IPS-18a (cell line): Measurements from ENCODE around the gene HSPB7.
A peak's percentile ranks its signal among the peaks of the same experiment; 100 is the strongest.
"Not testable (repeated sequence)": the region's sequence is repeated elsewhere in the genome, so short reads cannot be mapped to it uniquely, and the experiment has no call there.

Experiments
- H3K27ac ChIP-seq: one replicate; pipeline ENCODE4 v1.5.1; 2013; ENCODE audit warnings: low read length
- H3K27me3 ChIP-seq: one replicate; pipeline ENCODE4 v1.6.1; 2013; ENCODE audit warnings: mild to moderate bottlenecking, low read length; ENCODE audit not compliant: control insufficient read depth, insufficient read depth
- H3K36me3 ChIP-seq: one replicate; pipeline ENCODE4 v1.6.1; 2013; ENCODE audit warnings: low read depth, low read length; ENCODE audit not compliant: control insufficient read depth
- H3K4me1 ChIP-seq: one replicate; pipeline ENCODE4 v1.6.1; 2013; ENCODE audit warnings: low read depth, low read length; ENCODE audit not compliant: control insufficient read depth
- H3K4me3 ChIP-seq: one replicate; pipeline ENCODE4 v1.5.1; 2013; ENCODE audit warnings: low read length
- H3K9ac ChIP-seq: one replicate; pipeline ENCODE4 v1.6.1; 2013; ENCODE audit warnings: mild to moderate bottlenecking, low read length, moderate library complexity
- H3K9me3 ChIP-seq: one replicate; pipeline ENCODE4 v1.6.1; 2013; ENCODE audit warnings: low read depth, low read length; ENCODE audit not compliant: control insufficient read depth

The HSPB7 gene

DNA sequence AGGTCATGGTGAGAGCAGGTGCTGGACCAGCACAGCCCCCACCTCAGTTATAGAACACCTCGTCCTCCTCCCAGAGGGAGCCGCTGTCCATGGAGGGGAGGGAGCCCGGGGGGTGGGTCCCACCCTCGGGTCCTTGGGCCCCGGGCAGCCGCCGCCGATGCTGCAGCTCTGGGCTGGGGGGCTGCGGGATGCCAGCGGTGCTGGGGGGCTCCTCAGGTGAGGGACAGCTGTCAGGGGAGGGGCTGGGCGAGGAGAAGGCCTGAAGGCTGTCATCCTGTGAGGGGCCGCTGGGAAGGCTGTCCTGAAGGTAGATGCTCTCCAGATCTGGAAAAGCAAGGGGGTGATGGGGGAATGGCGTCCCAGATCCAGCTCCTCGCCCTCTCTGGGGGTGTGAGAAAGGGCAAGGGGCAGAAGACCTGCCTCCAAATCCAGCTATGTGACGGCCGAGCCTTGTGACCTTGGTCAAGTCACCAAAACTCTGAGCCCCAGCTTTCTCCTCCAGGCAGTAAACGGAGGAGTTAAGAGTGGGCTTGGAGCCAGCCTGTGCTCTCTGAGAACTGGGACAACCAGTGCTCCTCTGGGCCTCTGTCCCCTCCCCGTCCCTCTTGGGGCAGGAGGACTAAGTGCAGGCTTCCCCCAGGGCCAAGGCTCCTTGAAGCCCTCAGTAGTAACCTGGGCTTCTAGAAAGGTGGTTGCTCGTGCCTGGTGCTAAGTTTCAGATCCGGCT is 40.7 kb upstream of the HSPB7 start:
- not testable (repeated sequence) for H3K4me1 ChIP-seq, H3K27ac ChIP-seq, H3K4me3 ChIP-seq, H3K9ac ChIP-seq, H3K9me3 ChIP-seq, H3K27me3 ChIP-seq, H3K36me3 ChIP-seq

DNA sequence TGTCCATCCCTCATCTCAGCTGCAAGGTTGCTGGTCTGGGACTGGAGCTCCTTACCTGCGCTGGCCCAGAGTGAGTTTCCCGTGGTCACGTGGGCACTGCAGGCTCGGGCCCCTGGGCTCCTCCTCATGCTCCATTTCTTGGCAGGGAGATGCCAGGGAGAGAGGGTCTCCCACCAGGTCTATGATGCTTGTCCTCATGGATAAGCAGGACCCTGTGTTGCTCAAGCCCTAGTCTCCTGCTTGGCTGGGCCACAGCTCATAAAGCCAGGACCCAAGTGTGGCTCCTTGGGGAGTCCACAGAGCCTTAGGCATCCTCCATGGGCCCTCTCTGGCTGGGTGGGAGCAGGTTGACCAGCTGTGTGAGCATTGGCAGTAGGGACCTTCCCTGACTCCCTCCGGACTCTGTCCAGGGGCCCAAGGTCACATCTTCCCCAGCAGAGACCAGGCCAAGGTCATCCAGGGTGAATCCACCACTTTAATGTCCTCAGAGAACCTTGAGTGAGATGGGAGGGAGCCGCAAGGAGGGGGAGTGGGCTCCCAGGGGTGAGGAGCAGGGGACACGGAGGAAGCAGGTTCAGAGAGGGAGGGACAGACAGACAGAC is 39.6 kb upstream of the HSPB7 start:
- not testable (repeated sequence) for H3K4me3 ChIP-seq, H3K9me3 ChIP-seq, H3K4me1 ChIP-seq, H3K36me3 ChIP-seq, H3K27ac ChIP-seq, H3K9ac ChIP-seq, H3K27me3 ChIP-seq

DNA sequence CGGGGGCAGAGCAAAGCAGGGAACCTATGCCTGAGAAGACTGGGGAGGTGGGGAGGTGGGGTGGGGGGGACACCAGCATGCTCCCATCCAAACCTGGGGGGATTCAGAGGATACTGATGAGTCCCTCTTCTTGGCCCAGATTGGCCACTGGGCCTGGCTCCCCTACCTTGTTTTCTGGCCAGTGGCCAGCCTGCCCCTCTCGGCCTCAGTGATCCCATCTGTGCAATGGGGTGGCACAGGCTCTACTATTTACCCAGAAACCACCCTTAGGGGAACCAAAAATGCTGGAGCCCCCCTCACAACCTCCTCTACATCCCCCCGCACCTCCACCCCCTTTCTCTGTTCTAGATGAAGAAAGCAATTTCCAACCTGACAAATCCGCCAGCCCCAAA is 38.7 kb upstream of the HSPB7 start:
- not testable (repeated sequence) for H3K27me3 ChIP-seq, H3K9ac ChIP-seq, H3K27ac ChIP-seq, H3K9me3 ChIP-seq, H3K4me1 ChIP-seq, H3K36me3 ChIP-seq, H3K4me3 ChIP-seq

DNA sequence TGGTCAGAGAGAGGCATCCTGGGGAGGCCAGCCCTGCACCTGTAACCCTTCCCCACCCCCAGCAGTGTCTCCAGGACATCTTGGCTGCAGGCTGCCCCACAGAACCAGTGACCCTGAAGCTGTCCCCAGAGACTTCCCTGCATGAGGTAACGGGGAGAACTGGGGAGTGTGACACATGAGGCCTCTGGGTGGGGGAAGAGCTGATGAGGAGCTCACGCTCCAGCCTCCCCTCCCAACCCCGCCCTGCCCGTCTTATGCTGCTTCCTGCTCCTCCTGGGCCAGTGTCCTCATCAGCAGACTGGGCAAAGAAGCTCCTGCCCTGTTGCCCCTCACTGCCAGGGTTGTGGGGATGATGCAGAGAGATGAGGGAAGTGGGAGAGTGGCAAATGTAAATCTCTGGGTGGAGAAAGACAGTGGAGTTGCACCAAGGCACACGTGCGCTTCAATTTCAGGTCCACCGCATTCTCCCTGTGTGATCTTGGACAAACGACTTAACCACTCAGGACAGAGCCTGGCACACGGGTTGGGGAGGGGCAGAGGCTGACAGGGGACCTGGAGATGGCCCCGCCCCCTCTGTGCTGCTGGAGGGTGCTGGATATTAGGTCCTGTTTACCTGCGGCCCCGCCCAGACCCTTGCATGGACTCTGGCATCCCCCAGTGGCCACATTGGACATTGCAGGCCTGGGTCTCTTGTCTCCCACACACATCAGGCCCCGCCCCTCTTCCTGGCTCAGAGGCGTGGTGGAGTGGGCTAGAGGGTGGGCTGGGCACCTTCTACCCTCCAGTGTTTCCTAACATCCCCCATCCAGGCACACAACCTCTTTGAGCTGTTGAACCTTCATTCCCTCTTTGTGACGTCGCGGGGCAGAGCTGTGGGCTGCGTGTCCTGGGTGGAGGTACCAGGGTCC is 38.0 kb upstream of the HSPB7 start:
- no peak overlapping the region for H3K4me3 ChIP-seq
- H3K4me1 ChIP-seq: no peaks in the 10 kb centered on the region
- H3K27me3 ChIP-seq: no peaks in the 10 kb centered on the region
- no peak overlapping the region for H3K27ac ChIP-seq
- H3K9me3 ChIP-seq: no peaks in the 10 kb centered on the region
- no peak overlapping the region for H3K9ac ChIP-seq
- H3K36me3 ChIP-seq: no peaks in the 10 kb centered on the region

DNA sequence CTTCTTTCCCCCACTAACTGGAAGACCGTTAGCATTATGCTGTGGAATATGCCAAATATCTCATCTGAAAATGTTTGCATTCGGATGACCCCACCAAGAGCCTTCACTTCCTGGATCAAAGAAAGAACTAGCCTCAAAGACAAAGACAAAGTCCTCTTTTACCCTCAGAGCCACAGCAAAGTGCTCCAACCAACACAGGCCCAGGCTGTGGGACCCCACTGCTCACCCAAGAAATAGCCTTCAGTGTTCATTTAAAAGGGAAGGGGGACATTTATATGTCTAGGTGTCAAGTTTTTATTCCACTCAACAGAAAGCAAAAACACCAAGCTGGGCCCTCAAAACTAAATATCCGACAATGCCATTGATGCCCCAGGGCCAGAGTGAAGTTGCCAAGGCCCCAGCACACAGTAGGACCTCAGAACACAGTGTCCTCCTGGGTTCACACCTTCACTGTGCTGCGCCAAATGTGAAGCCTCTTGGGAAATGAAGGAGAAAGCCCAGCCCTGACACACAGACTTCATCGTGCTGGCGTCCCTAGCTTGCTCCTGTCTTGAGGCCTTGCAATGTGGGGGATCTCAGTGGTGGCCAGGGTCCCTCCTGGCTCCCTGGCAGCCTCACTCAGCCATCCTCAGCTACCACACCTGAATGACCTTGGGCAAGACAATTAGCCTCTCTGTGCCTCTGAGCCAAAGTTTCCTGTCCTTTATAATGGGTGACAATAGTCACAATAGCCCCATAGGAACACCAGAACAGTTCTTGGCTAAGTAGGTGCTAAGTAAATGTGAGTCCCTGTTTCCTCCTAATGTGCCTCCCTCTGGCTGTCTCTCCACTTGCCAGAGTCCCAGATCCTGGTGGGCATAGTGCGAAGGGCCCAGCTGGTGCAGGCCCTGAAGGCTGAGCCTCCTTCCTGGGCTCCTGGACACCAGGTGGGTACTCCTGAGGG is 37.0 kb upstream of the HSPB7 start:
- Histone ChIP-seq H3K27me3 (no peaks in the 10 kb centered on the region), H3K9ac (no peak overlapping the region), H3K4me3 (no peak overlapping the region), H3K4me1 (peaks cover 5% of the 10 kb centered on the region), H3K27ac (no peak overlapping the region), H3K9me3 (no peaks in the 10 kb centered on the region), H3K36me3 (no peaks in the 10 kb centered on the region)

DNA sequence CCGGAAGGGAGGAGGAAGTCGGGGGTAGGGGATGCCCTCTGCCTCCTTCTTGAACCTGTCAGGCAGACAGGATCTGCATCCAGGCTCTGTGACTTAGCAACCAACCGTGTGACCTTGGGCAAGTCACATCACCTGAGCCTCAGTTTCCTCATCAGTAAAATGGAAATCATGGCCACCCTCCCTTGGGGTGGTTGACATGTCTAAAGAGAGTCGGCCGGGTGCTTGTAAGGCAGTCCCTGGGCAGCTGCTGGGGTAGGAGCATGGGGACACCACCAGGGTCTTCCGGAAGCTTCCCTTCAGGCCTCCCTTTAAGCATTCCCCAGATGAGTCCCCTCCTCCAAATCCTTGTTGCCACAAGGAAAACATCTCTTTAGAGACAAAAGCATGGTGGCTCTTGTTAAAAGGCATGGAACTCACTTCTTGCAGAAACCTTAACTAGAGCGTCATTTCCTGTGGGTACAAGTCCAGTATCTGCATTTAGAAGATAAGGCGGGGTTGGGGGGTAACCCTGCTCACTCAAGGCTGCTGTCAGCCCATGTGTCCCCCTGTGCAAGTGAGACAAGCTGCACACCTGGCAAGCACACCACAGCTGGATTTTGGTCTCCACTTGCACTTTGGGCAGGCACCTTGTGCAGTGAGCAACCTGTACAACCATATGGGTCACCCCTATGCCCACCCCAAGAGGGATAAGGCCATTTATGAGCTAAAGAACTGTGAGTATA is 36.1 kb upstream of the HSPB7 start:
- Histone ChIP-seq H3K27ac (no peak overlapping the region), H3K9me3 (no peaks in the 10 kb centered on the region), H3K4me3 (no peak overlapping the region), H3K27me3 (no peaks in the 10 kb centered on the region), H3K9ac (no peak overlapping the region), H3K36me3 (no peaks in the 10 kb centered on the region), H3K4me1 (peaks cover 10% of the 10 kb centered on the region)

DNA sequence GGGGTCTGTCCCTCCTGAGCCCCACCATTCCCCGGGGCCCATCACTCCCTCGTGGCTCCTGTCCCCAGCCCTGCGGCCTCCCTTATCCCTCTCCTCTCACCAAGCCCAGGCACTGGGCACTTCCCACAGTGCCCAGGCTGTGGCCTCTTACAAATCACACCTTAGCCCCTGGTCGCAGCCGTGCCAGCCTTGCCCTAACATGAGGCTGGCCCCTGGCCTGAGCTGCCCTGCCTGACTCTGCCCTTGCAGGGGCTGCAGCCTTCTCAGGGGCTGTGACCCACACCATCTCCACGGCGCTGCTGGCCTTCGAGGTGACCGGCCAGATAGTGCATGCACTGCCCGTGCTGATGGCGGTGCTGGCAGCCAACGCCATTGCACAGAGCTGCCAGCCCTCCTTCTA is 34.1 kb upstream of the HSPB7 start:
- not testable (repeated sequence) for H3K4me3 ChIP-seq, H3K27ac ChIP-seq, H3K36me3 ChIP-seq, H3K9me3 ChIP-seq, H3K27me3 ChIP-seq, H3K9ac ChIP-seq
- peaks cover 12% of the 10 kb centered on the region for H3K4me1 ChIP-seq

DNA sequence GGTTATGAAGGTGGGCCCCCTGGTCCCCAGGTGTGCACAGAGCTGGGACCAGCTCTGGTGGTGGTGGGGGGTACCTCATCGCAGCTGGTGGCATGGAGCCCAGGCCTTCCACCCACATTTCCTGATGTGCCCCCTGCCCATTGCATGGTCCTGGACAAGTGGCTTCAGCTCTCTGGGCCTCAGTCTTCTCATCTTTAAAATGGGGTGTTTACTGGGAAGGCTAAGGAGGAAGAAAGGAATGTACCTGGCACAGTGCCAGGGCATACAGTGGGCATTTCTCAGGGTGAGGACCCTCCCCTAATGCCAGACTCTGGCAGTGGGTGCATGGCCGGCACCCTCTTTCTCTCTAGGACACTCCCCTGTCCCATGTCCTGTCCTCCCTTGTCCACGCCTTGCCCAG is 33.2 kb upstream of the HSPB7 start:
- Histone ChIP-seq H3K4me3 (no peak overlapping the region), H3K27ac (no peak overlapping the region), H3K27me3 (peaks cover 6% of the 10 kb centered on the region), H3K9me3 (no peaks in the 10 kb centered on the region), H3K36me3 (no peaks in the 10 kb centered on the region), H3K9ac (no peak overlapping the region), H3K4me1 (peaks cover 12% of the 10 kb centered on the region)

DNA sequence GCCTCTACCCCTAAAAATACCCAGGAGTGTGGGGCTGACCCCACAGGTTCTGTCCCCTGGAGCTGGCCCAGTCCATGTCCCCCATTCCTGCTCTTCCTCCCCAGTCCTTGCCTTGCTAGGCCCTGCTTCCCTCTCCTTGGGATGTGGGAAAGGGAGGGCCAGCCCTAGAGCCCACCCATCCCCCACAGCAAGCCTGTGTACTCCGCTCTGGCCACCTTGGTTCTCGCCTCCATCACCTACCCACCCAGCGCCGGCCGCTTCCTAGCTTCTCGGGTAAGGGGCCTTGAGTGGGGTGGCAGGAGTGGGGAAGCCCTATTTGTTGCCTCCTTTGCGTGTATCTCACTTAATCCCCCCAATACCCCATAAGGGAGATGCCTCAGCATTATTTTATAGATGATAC is 32.5 kb upstream of the HSPB7 start:
- H3K36me3 ChIP-seq: no peaks in the 10 kb centered on the region
- no peak overlapping the region for H3K27ac ChIP-seq
- no peaks in the 10 kb centered on the region for H3K9me3 ChIP-seq
- no peak overlapping the region for H3K4me3 ChIP-seq
- H3K27me3 ChIP-seq: peaks cover 6% of the 10 kb centered on the region
- H3K9ac ChIP-seq: no peak overlapping the region
- H3K4me1 ChIP-seq: peaks cover 12% of the 10 kb centered on the region

DNA sequence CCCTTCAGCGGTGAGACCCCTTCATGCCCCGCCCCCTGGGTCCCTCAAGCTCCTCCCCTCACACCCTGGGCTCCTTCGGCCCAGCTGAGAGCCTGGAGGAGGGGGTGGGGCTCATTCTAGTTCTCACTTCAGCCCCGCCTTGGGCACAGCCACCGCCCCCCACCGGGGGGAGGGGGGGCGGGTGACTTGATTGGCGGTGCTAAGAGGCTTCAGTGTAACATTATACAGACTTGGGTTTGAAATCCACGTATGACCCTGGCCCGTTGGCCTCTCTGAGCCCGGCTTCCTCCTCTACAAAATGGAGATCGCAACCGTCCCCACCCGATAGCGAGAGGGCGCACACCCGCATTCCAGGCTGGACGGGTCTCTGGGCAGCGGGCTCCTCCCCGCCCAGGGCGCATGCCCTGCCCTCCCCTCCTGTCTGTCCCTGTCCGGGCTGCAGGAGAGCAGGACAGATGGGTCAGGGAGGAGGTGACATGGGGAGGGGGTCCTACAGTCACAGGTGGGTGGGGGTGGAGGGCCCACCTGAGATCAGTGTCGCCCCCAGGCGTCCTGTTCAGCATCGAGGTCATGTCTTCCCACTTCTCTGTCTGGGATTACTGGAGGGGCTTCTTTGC is 30.8 kb upstream of the HSPB7 start:
- Histone ChIP-seq H3K4me1 (peaks cover 12% of the 10 kb centered on the region), H3K9ac (peak overlapping the region; percentile 47), H3K27me3 (peaks cover 6% of the 10 kb centered on the region), H3K36me3 (no peaks in the 10 kb centered on the region), H3K27ac (no peak overlapping the region), H3K4me3 (peak overlapping the region; percentile 61), H3K9me3 (no peaks in the 10 kb centered on the region)
